Keratinocyte (primary cell): ENCODE data around the gene TADA2B. TPM values are rescaled to one million over a fixed set of nuclear protein-coding genes. Genes with fewer than 3 reads are reported as not detected.

Experiments
- DNase-seq: peaks from one replicate; pipeline ENCODE4 v3.0.0-alpha.2; 2011; ENCODE audit warnings: low read depth, missing footprints, low spot score
- FAIRE-seq: peaks from 2 replicates; lab custom pipeline; 2011; peaks lifted over from hg19 to GRCh38; lab: Jason Lieb, UNC
- H2AFZ ChIP-seq: 2 replicates; pipeline ENCODE4 v1.6.0; 2012; ENCODE audit warnings: low read length, control low read depth, inconsistent platforms; ENCODE audit not compliant: control insufficient read depth
- H3K27ac ChIP-seq: 2 replicates; pipeline ENCODE4 v1.5.1; 2011; ENCODE audit warnings: low read length; ENCODE audit not compliant: control insufficient read depth, insufficient read depth
- H3K27me3 ChIP-seq: 3 replicates; pipeline ENCODE4 v1.6.0; 2011; ENCODE audit warnings: low read length; ENCODE audit not compliant: control insufficient read depth, insufficient read depth; ENCODE audit errors: extremely low read depth
- H3K36me3 ChIP-seq, 2 experiments: 2 replicates in 1 of 2; 3 replicates in 1 of 2; pipeline ENCODE4 v1.5.1; 2011; ENCODE audit warnings: low read length in 2 of 2, mild to moderate bottlenecking in 1 of 2; ENCODE audit not compliant: control insufficient read depth in 2 of 2, insufficient read depth in 2 of 2; ENCODE audit errors: extremely low read depth in 1 of 2
- H3K4me1 ChIP-seq: 3 replicates; pipeline ENCODE4 v1.5.1; 2011; ENCODE audit warnings: low read length; ENCODE audit not compliant: control insufficient read depth, insufficient read depth; ENCODE audit errors: extremely low read depth
- H3K4me2 ChIP-seq: 3 replicates; pipeline ENCODE4 v1.6.0; 2011; ENCODE audit warnings: low read depth, low read length; ENCODE audit not compliant: control insufficient read depth, insufficient read depth; ENCODE audit errors: extremely low read depth
- H3K4me3 ChIP-seq, 3 experiments: fragments of 200-600 bp in 1 of 3; sonication (generic) in 1 of 3; 2 replicates in 2 of 3; 3 replicates in 1 of 3; pipeline ENCODE4 v1.5.1; 2011 to 2016; ENCODE audit warnings: low read length in 3 of 3, mild to moderate bottlenecking in 3 of 3, control low read depth in 2 of 3, inconsistent platforms in 1 of 3, low read depth in 1 of 3, mixed read lengths in 1 of 3, mixed run types in 1 of 3, moderate library complexity in 1 of 3; ENCODE audit not compliant: control insufficient read depth in 2 of 3, insufficient read depth in 2 of 3; ENCODE audit errors: extremely low read depth in 1 of 3
- H3K79me2 ChIP-seq: 2 replicates; pipeline ENCODE4 v1.6.0; 2012; ENCODE audit warnings: low read length; ENCODE audit not compliant: control insufficient read depth, insufficient read depth
- H3K9ac ChIP-seq: 3 replicates; pipeline ENCODE4 v1.6.0; 2011; ENCODE audit warnings: low read length; ENCODE audit not compliant: control insufficient read depth, insufficient read depth; ENCODE audit errors: extremely low read depth
- H3K9me1 ChIP-seq: 3 replicates; pipeline ENCODE4 v1.6.0; 2011; ENCODE audit warnings: low read length; ENCODE audit not compliant: control insufficient read depth, insufficient read depth; ENCODE audit errors: extremely low read depth
- H3K9me3 ChIP-seq: 2 replicates; pipeline ENCODE4 v1.5.1; 2012; ENCODE audit warnings: low read depth, low read length; ENCODE audit not compliant: control insufficient read depth
- H4K20me1 ChIP-seq: 3 replicates; pipeline ENCODE4 v1.6.0; 2011; ENCODE audit warnings: low read length; ENCODE audit not compliant: control insufficient read depth, insufficient read depth; ENCODE audit errors: extremely low read depth
- EZH2 ChIP-seq: IDR thresholded peaks from one replicate; pipeline ENCODE4 v1.6.1; 2012; ENCODE audit warnings: inconsistent platforms, mild to moderate bottlenecking, low read length, moderate library complexity
- dilution Hi-C: fragments of 300-500 bp; cut with MboI; formaldehyde crosslinking; loops from one replicate; pipeline ENCODE4 v1.7.0; 2020; ENCODE audit warnings: low sequenced_read_pairs; ENCODE audit not compliant: extremely low pct_ligation_motif_present
- polyA plus RNA-seq, 5 experiments: library from polyadenylated mRNA; depleted of rRNA in 3 of 5; stranded (reverse) in 3 of 5; stranded (forward) in 1 of 5; unstranded in 1 of 5; fragments of >200 nt; gene quantifications; 1 replicate in 1 of 5; 2 replicates in 3 of 5; 3 replicates in 1 of 5; pipeline versions ENCODE4 v1.2.1 to v1.2.3, GENCODE V29; 2011 to 2012; ENCODE audit warnings: missing spikeins in 2 of 5, low read depth in 1 of 5, low replicate concordance in 1 of 5
- TF ChIP-seq, protein P1 (sequence below), 3 experiments: IDR thresholded peaks in 1 of 3; conservative IDR thresholded peaks in 1 of 3; optimal IDR thresholded peaks in 1 of 3; 2 replicates in 2 of 3; 3 replicates in 1 of 3; pipeline versions ENCODE3 to v1.5.1; 2011; ENCODE audit warnings: low read length in 3 of 3, mild to moderate bottlenecking in 3 of 3, moderate library complexity in 2 of 3, control low read depth in 1 of 3, inconsistent platforms in 1 of 3; ENCODE audit not compliant: insufficient read depth in 2 of 3; ENCODE audit errors: extremely low read depth in 1 of 3

Gene TADA2B
- polyA plus RNA-seq, 1 donor (not counting 4 experiments of a cell fraction or from before 2014, with no cell fraction given) = 5.3 TPM

- Histone ChIP-seq H3K4me2 (no peak overlapping the region), H3K36me3 (peaks cover 12 to 26% of the 10 kb centered on the region in 2 experiments), H3K4me3 (no peak overlapping the region), H3K9me3 (no peaks in the 10 kb centered on the region), H4K20me1 (peaks cover 2% of the 10 kb centered on the region), H3K79me2 (peaks cover 54% of the 10 kb centered on the region), H2AFZ (no peak overlapping the region), H3K9ac (no peak overlapping the region), H3K27me3 (no peaks in the 10 kb centered on the region), H3K4me1 (no peaks in the 10 kb centered on the region), H3K27ac (no peak overlapping the region), H3K9me1 (peaks cover 2% of the 10 kb centered on the region)
- TF ChIP-seq, protein P1, sequence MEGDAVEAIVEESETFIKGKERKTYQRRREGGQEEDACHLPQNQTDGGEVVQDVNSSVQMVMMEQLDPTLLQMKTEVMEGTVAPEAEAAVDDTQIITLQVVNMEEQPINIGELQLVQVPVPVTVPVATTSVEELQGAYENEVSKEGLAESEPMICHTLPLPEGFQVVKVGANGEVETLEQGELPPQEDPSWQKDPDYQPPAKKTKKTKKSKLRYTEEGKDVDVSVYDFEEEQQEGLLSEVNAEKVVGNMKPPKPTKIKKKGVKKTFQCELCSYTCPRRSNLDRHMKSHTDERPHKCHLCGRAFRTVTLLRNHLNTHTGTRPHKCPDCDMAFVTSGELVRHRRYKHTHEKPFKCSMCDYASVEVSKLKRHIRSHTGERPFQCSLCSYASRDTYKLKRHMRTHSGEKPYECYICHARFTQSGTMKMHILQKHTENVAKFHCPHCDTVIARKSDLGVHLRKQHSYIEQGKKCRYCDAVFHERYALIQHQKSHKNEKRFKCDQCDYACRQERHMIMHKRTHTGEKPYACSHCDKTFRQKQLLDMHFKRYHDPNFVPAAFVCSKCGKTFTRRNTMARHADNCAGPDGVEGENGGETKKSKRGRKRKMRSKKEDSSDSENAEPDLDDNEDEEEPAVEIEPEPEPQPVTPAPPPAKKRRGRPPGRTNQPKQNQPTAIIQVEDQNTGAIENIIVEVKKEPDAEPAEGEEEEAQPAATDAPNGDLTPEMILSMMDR (optimal IDR thresholded peaks at IDR 0.05 in 1 of 3, IDR thresholded peaks at IDR 0.05 in 1 of 3, conservative IDR thresholded peaks at IDR 0.05 in 1 of 3; ENCODE audit: extremely low read depth in 1 of 3, insufficient read depth in 2 of 3, low read length in 3 of 3) = no peak
- no peak for TF ChIP-seq EZH2
- dilution Hi-C loops = no loop called here
- DNase-seq (no peak), FAIRE-seq (no peak)
Observed at GRCh38 chr4:7051144-7051495, 7.9 kb downstream of the TADA2B start.

- DNase-seq = no peak
- FAIRE-seq = no peak
Observed at GRCh38 chr4:7051905-7052304, 8.7 kb downstream of the TADA2B start.

More at GRCh38 chr4:7051905-7052304, 8.7 kb downstream of the TADA2B start:
- Histone ChIP-seq H3K9ac (no peak overlapping the region), H3K79me2 (peaks cover 46% of the 10 kb centered on the region), H4K20me1 (peaks cover 2% of the 10 kb centered on the region), H3K9me3 (no peaks in the 10 kb centered on the region), H3K4me3 (no peak overlapping the region), H3K4me1 (no peaks in the 10 kb centered on the region), H3K27ac (no peak overlapping the region), H3K4me2 (no peak overlapping the region), H2AFZ (no peak overlapping the region), H3K9me1 (peaks cover 2% of the 10 kb centered on the region), H3K27me3 (no peaks in the 10 kb centered on the region), H3K36me3 (peaks cover 12 to 28% of the 10 kb centered on the region in 2 experiments)
- dilution Hi-C loops = no loop called here
- TF ChIP-seq, protein P1 (optimal IDR thresholded peaks at IDR 0.05 in 1 of 3, IDR thresholded peaks at IDR 0.05 in 1 of 3, conservative IDR thresholded peaks at IDR 0.05 in 1 of 3; ENCODE audit: extremely low read depth in 1 of 3, insufficient read depth in 2 of 3, low read length in 3 of 3) = no peak
- TF ChIP-seq EZH2 = no peak
